Stimulated activated naive CD8-positive, alpha-beta T cell treated with anti-CD3 and anti-CD28 coated beads, Interleukin-15, amount 100 ng/mL, for 72 hours (primary cell): ENCODE measurements around the gene SOD2.
A peak's percentile ranks its signal among the peaks of the same experiment; 100 is the strongest.
"Not testable (repeated sequence)": the region's sequence is repeated elsewhere in the genome, so short reads cannot be mapped to it uniquely, and the experiment has no call there.

ENCODE experiments used
- ATAC-seq: fragments of 150-1000 bp; cut with Tn5 transposase; 2 replicates; pipeline ENCODE4 v1.10.0; 2021; ENCODE audit warnings: mild to moderate bottlenecking, moderate library complexity
- DNase-seq, 2 donors: peaks; one replicate each; pipeline ENCODE4 v3.0.0; 2021 to 2022
- H3K27ac Mint-ChIP-seq, 2 donors: one replicate each; pipeline ENCODE4 v1.8.0; 2022; ENCODE audit warnings: mild to moderate bottlenecking in 2 of 2, mixed read lengths in 2 of 2, moderate library complexity in 2 of 2
- H3K27me3 Mint-ChIP-seq: one replicate; pipeline ENCODE4 v1.8.0; 2022; ENCODE audit warnings: mixed read lengths
- H3K4me1 Mint-ChIP-seq: one replicate; pipeline ENCODE4 v1.8.0; 2022; ENCODE audit warnings: mild to moderate bottlenecking, mixed read lengths
- H3K4me3 Mint-ChIP-seq, 2 donors: one replicate each; pipeline ENCODE4 v1.8.0; 2022; ENCODE audit warnings: mild to moderate bottlenecking in 2 of 2, mixed read lengths in 2 of 2, moderate library complexity in 1 of 2
- H3K9me3 Mint-ChIP-seq, 2 donors: one replicate each; pipeline ENCODE4 v1.8.0; 2022; ENCODE audit warnings: mixed read lengths in 2 of 2

Gene SOD2

GRCh38 chr6:159693894-159694545 is 979 bp upstream of the SOD2 start:
- DNase-seq, result peak; percentile 13 to 26
- H3K9me3 Mint-ChIP-seq, result no peaks in the 10 kb centered on the region
- peak; percentile 41 for ATAC-seq
- peak overlapping the region; percentile 92 to 95 for H3K27ac Mint-ChIP-seq
- H3K4me3 Mint-ChIP-seq, result peak overlapping the region; percentile 94
- H3K27me3 Mint-ChIP-seq, result no peaks in the 10 kb centered on the region
- peaks cover 47% of the 10 kb centered on the region for H3K4me1 Mint-ChIP-seq

GRCh38 chr6:159692303-159693127 is 526 bp downstream of the SOD2 start:
- Mint-ChIP-seq H3K4me3 (peak overlapping the region; percentile 85 to 94), H3K27ac (peak overlapping the region; percentile 81 to 86), H3K9me3 (no peaks in the 10 kb centered on the region), H3K4me1 (peaks cover 59% of the 10 kb centered on the region), H3K27me3 (no peaks in the 10 kb centered on the region)
- DNase-seq (peak; percentile 72 to 75), ATAC-seq (peak; percentile 66)

GRCh38 chr6:159691963-159692287 is 1.1 kb downstream of the SOD2 start:
- H3K27ac Mint-ChIP-seq, result peak overlapping the region; percentile 81 to 86
- H3K4me1 Mint-ChIP-seq, result peaks cover 60% of the 10 kb centered on the region
- peak overlapping the region; percentile 85 to 94 for H3K4me3 Mint-ChIP-seq
- H3K9me3 Mint-ChIP-seq, result no peaks in the 10 kb centered on the region
- ATAC-seq (no peak), DNase-seq (peak in 1 of 2 donors; percentile 16)
- no peaks in the 10 kb centered on the region for H3K27me3 Mint-ChIP-seq

GRCh38 chr6:159691133-159691962 is 1.7 kb downstream of the SOD2 start:
- peaks cover 63% of the 10 kb centered on the region for H3K4me1 Mint-ChIP-seq
- DNase-seq (no peak), ATAC-seq (no peak)
- peak overlapping the region; percentile 81 to 85 for H3K27ac Mint-ChIP-seq
- H3K4me3 Mint-ChIP-seq, result peak overlapping the region; percentile 85 to 94
- no peaks in the 10 kb centered on the region for H3K9me3 Mint-ChIP-seq
- H3K27me3 Mint-ChIP-seq, result no peaks in the 10 kb centered on the region

- peaks cover 70% of the 10 kb centered on the region for H3K4me1 Mint-ChIP-seq
- not testable (repeated sequence) for H3K27me3 Mint-ChIP-seq, H3K4me3 Mint-ChIP-seq, H3K9me3 Mint-ChIP-seq, ATAC-seq, H3K27ac Mint-ChIP-seq, DNase-seq
Observed at GRCh38 chr6:159690135-159690534, 2.9 kb downstream of the SOD2 start.

GRCh38 chr6:159689001-159689400 is 4.0 kb downstream of the SOD2 start:
- H3K27ac Mint-ChIP-seq, result peak overlapping the region in 1 of 2 donors; percentile 6
- H3K4me3 Mint-ChIP-seq, result peak overlapping the region in 1 of 2 donors; percentile 16
- no peak for DNase-seq
- no peaks in the 10 kb centered on the region for H3K27me3 Mint-ChIP-seq
- no peak for ATAC-seq
- H3K9me3 Mint-ChIP-seq, result no peaks in the 10 kb centered on the region
- peaks cover 59% of the 10 kb centered on the region for H3K4me1 Mint-ChIP-seq

- H3K4me3 Mint-ChIP-seq, result peak overlapping the region in 1 of 2 donors; percentile 7
- DNase-seq (no peak), ATAC-seq (no peak)
- peaks cover 56% of the 10 kb centered on the region for H3K4me1 Mint-ChIP-seq
- H3K27ac Mint-ChIP-seq, result peak overlapping the region; percentile 14 to 90
- no peaks in the 10 kb centered on the region for H3K9me3 Mint-ChIP-seq
- no peaks in the 10 kb centered on the region for H3K27me3 Mint-ChIP-seq
Observed at GRCh38 chr6:159688266-159688905, 4.7 kb downstream of the SOD2 start.

GRCh38 chr6:159687341-159687740 is 5.7 kb downstream of the SOD2 start:
- ATAC-seq (no peak), DNase-seq (no peak)
- Mint-ChIP-seq H3K9me3 (no peaks in the 10 kb centered on the region), H3K4me3 (no peak overlapping the region), H3K27me3 (no peaks in the 10 kb centered on the region), H3K27ac (no peak overlapping the region), H3K4me1 (peaks cover 56% of the 10 kb centered on the region)

- H3K4me1 Mint-ChIP-seq, result peaks cover 49% of the 10 kb centered on the region
- H3K4me3 Mint-ChIP-seq, result peak overlapping the region; percentile 11 to 44
- DNase-seq (no peak), ATAC-seq (peak; percentile 54)
- H3K27me3 Mint-ChIP-seq, result no peaks in the 10 kb centered on the region
- no peaks in the 10 kb centered on the region for H3K9me3 Mint-ChIP-seq
- peak overlapping the region in 1 of 2 donors; percentile 6 for H3K27ac Mint-ChIP-seq
Observed at GRCh38 chr6:159686703-159687102, 6.3 kb downstream of the SOD2 start.

- Mint-ChIP-seq H3K9me3 (no peaks in the 10 kb centered on the region), H3K4me1 (peaks cover 45% of the 10 kb centered on the region), H3K27ac (peak overlapping the region in 1 of 2 donors; percentile 4), H3K4me3 (no peak overlapping the region), H3K27me3 (no peaks in the 10 kb centered on the region)
- DNase-seq (no peak), ATAC-seq (no peak)
Observed at GRCh38 chr6:159686040-159686439, 7.0 kb downstream of the SOD2 start.

GRCh38 chr6:159684013-159684304 is 9.1 kb downstream of the SOD2 start:
- no peak overlapping the region for H3K27ac Mint-ChIP-seq
- H3K4me3 Mint-ChIP-seq, result no peak overlapping the region
- H3K4me1 Mint-ChIP-seq, result peaks cover 43% of the 10 kb centered on the region
- H3K9me3 Mint-ChIP-seq, result no peaks in the 10 kb centered on the region
- no peak for ATAC-seq
- no peak for DNase-seq
- H3K27me3 Mint-ChIP-seq, result no peaks in the 10 kb centered on the region

GRCh38 chr6:159682810-159683209 is 10.2 kb downstream of the SOD2 start:
- peaks cover 35% of the 10 kb centered on the region for H3K4me1 Mint-ChIP-seq

GRCh38 chr6:159682295-159682694 is 10.7 kb downstream of the SOD2 start:
- DNase-seq (no peak), ATAC-seq (peak; percentile 62)
- Mint-ChIP-seq H3K4me3 (no peak overlapping the region), H3K9me3 (no peaks in the 10 kb centered on the region), H3K27me3 (no peaks in the 10 kb centered on the region), H3K4me1 (peaks cover 30% of the 10 kb centered on the region), H3K27ac (peak overlapping the region in 1 of 2 donors; percentile 19)

More at GRCh38 chr6:159682810-159683209, 10.2 kb downstream of the SOD2 start:
- Mint-ChIP-seq H3K27ac (no peak overlapping the region), H3K9me3 (no peaks in the 10 kb centered on the region), H3K4me3 (no peak overlapping the region), H3K27me3 (no peaks in the 10 kb centered on the region)
- DNase-seq (no peak), ATAC-seq (no peak)

GRCh38 chr6:159681191-159681880 is 11.7 kb downstream of the SOD2 start:
- DNase-seq, result no peak
- H3K27ac Mint-ChIP-seq, result peak overlapping the region in 1 of 2 donors; percentile 69
- peak overlapping the region in 1 of 2 donors; percentile 19 for H3K4me3 Mint-ChIP-seq
- H3K9me3 Mint-ChIP-seq, result no peaks in the 10 kb centered on the region
- no peaks in the 10 kb centered on the region for H3K27me3 Mint-ChIP-seq
- no peak for ATAC-seq
- H3K4me1 Mint-ChIP-seq, result peaks cover 20% of the 10 kb centered on the region

- Mint-ChIP-seq H3K4me3 (peak overlapping the region in 1 of 2 donors; percentile 42), H3K27me3 (no peaks in the 10 kb centered on the region), H3K27ac (peak overlapping the region in 1 of 2 donors; percentile 89), H3K9me3 (no peaks in the 10 kb centered on the region), H3K4me1 (peaks cover 13% of the 10 kb centered on the region)
- ATAC-seq (peak; percentile 70), DNase-seq (no peak)
Observed at GRCh38 chr6:159680104-159680503, 12.9 kb downstream of the SOD2 start.
